Mesothelial cell of epicardium (in vitro differentiated cells): ENCODE measurements around the gene ZMYND8. TPM values are rescaled to one million over a fixed set of nuclear protein-coding genes. Genes with fewer than 3 reads are reported as not detected.

Source experiments
- DNase-seq, 2 experiments: peaks; one replicate each; pipeline ENCODE4 v3.0.0; 2021; ENCODE audit warnings: low spot score in 2 of 2; ENCODE audit not compliant: unreplicated experiment in 2 of 2
- H3K27ac Mint-ChIP-seq: 2 replicates; pipeline ENCODE4 v1.8.0; 2021; ENCODE audit warnings: mixed read lengths
- H3K27me3 Mint-ChIP-seq: 2 replicates; pipeline ENCODE4 v1.8.0; 2021; ENCODE audit warnings: low read depth, mixed read lengths
- H3K36me3 Mint-ChIP-seq: 2 replicates; pipeline ENCODE4 v1.8.0; 2021; ENCODE audit warnings: mixed read lengths
- H3K4me1 Mint-ChIP-seq: 2 replicates; pipeline ENCODE4 v1.8.0; 2021; ENCODE audit warnings: mixed read lengths
- H3K4me3 Mint-ChIP-seq: 2 replicates; pipeline ENCODE4 v1.8.0; 2021; ENCODE audit warnings: mild to moderate bottlenecking, moderate library complexity, mixed read lengths
- H3K9me3 Mint-ChIP-seq: 2 replicates; pipeline ENCODE4 v1.8.0; 2021; ENCODE audit warnings: mixed read lengths
- total RNA-seq: library from RNA; stranded (reverse); gene quantifications from 3 replicates; pipeline ENCODE4 v1.2.1, GENCODE V29; 2021
- TF ChIP-seq, protein P1 (sequence below): fragments of 200-600 bp; sonication (generic); IDR thresholded peaks from one replicate; pipeline ENCODE4 v1.5.0; 2021; ENCODE audit warnings: antibody characterized with exemption; ENCODE audit not compliant: unreplicated experiment

Gene ZMYND8
- total RNA-seq, 1 donor from 2014 or later = 120 TPM

GRCh38 chr20:47191074-47191673 lies 165.3 kb downstream of the ZMYND8 start:
- H3K27ac Mint-ChIP-seq = no peak overlapping the region
- no peaks in the 10 kb centered on the region for H3K27me3 Mint-ChIP-seq
- TF ChIP-seq, protein P1, sequence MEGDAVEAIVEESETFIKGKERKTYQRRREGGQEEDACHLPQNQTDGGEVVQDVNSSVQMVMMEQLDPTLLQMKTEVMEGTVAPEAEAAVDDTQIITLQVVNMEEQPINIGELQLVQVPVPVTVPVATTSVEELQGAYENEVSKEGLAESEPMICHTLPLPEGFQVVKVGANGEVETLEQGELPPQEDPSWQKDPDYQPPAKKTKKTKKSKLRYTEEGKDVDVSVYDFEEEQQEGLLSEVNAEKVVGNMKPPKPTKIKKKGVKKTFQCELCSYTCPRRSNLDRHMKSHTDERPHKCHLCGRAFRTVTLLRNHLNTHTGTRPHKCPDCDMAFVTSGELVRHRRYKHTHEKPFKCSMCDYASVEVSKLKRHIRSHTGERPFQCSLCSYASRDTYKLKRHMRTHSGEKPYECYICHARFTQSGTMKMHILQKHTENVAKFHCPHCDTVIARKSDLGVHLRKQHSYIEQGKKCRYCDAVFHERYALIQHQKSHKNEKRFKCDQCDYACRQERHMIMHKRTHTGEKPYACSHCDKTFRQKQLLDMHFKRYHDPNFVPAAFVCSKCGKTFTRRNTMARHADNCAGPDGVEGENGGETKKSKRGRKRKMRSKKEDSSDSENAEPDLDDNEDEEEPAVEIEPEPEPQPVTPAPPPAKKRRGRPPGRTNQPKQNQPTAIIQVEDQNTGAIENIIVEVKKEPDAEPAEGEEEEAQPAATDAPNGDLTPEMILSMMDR = no peak
- H3K4me3 Mint-ChIP-seq = no peak overlapping the region
- H3K9me3 Mint-ChIP-seq = no peaks in the 10 kb centered on the region
- H3K4me1 Mint-ChIP-seq = no peaks in the 10 kb centered on the region
- H3K36me3 Mint-ChIP-seq = peaks cover 2% of the 10 kb centered on the region
- no peak for DNase-seq

DNA sequence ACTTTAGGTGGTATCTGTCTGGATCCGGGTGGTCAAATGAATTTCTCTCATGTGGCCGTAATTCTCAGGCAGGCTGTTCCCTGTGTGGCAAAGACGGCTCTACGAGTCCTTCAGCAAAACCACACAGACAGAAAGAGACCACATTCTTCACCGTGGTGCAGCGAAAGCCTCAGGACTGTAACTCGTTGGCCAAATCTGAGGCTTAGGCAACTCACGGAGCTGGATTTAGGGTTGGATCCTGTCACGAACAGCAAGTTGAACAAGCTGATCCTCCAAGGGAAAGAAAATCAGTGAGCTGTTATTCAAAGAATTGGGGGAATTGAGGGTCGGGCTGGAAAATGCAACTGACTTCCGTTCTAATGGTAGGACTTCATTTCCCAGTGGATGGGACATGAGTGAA lies 167.4 kb downstream of the ZMYND8 start:
- no peak overlapping the region for H3K4me3 Mint-ChIP-seq
- DNase-seq = no peak
- H3K4me1 Mint-ChIP-seq = no peaks in the 10 kb centered on the region
- H3K27ac Mint-ChIP-seq = no peak overlapping the region
- H3K36me3 Mint-ChIP-seq = peaks cover 2% of the 10 kb centered on the region
- TF ChIP-seq, protein P1 = no peak
- no peaks in the 10 kb centered on the region for H3K27me3 Mint-ChIP-seq
- no peaks in the 10 kb centered on the region for H3K9me3 Mint-ChIP-seq

DNA sequence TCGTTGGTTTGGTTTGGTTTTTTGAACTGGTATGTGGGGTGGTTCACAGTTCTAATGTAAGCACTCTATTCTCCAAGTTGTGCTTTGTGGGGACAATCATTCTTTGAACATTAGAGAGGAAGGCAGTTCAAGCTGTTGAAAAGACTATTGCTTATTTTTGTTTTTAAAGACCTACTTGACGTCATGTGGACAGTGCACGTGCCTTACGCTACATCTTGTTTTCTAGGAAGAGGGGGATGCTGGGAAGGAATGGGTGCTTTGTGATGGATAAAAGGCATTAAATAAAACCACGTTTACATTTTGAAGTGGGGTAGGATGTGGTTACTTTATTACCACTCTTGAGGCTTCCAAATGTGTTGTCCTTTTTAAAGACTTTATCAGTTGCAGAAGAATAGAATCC lies 168.0 kb downstream of the ZMYND8 start:
- H3K9me3 Mint-ChIP-seq = no peaks in the 10 kb centered on the region
- no peaks in the 10 kb centered on the region for H3K27me3 Mint-ChIP-seq
- H3K36me3 Mint-ChIP-seq = peaks cover 2% of the 10 kb centered on the region
- no peak overlapping the region for H3K27ac Mint-ChIP-seq
- no peak overlapping the region for H3K4me3 Mint-ChIP-seq
- H3K4me1 Mint-ChIP-seq = no peaks in the 10 kb centered on the region
- DNase-seq = no peak
- TF ChIP-seq, protein P1 = no peak

- no peaks in the 10 kb centered on the region for H3K4me1 Mint-ChIP-seq
- H3K4me3 Mint-ChIP-seq = no peak overlapping the region
- H3K27me3 Mint-ChIP-seq = no peaks in the 10 kb centered on the region
- DNase-seq = no peak
- peaks cover 2% of the 10 kb centered on the region for H3K36me3 Mint-ChIP-seq
- TF ChIP-seq, protein P1 = no peak
- no peaks in the 10 kb centered on the region for H3K9me3 Mint-ChIP-seq
- no peak overlapping the region for H3K27ac Mint-ChIP-seq
Observed at GRCh38 chr20:47187450-47188195, 168.9 kb downstream of the ZMYND8 start.

DNA sequence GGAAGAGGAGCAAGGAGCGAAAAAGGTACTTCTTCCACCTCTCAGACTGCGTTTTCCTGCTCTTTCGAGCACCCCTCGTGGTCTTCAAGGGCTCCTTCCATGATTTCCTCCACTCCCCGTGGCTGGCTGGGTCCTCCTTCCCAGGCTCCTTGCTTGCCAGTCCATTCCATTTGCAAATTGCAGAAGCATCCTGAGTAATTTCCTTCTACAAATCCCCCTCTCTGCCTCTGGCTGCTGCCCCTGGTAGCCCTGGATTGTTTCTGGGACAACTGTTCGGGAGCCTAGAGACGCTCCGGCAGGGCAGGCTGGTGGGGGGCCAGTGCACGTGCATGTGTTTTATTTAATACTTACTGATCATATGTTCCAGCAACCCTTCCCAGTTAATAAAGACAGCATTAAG lies 173.1 kb downstream of the ZMYND8 start:
- Mint-ChIP-seq H3K36me3 (peaks cover 4% of the 10 kb centered on the region), H3K27me3 (no peaks in the 10 kb centered on the region), H3K4me1 (no peaks in the 10 kb centered on the region), H3K4me3 (no peak overlapping the region), H3K27ac (no peak overlapping the region), H3K9me3 (peaks cover 3% of the 10 kb centered on the region)
- no peak for DNase-seq
- TF ChIP-seq, protein P1 = no peak
